GM18907 (cell line): ENCODE data around the gene YEATS4.

Experiments used
- ATAC-seq: cut with Tn5 transposase; IDR thresholded peaks from one replicate; pipeline ENCODE4 v1.9.1; 2021; ENCODE audit warnings: mild to moderate bottlenecking, moderate library complexity; ENCODE audit not compliant: unreplicated experiment

The YEATS4 gene

GRCh38 chr12:69341328-69341727 lies 18.2 kb upstream of the YEATS4 start:
- no peak for ATAC-seq

GRCh38 chr12:69342421-69342820 lies 17.1 kb upstream of the YEATS4 start:
- ATAC-seq: no peak

- no peak for ATAC-seq
Observed at GRCh38 chr12:69343357-69343756, 16.2 kb upstream of the YEATS4 start.

GRCh38 chr12:69343885-69344612 lies 15.5 kb upstream of the YEATS4 start:
- ATAC-seq: no peak

- ATAC-seq: no peak
Observed at GRCh38 chr12:69345077-69345476, 14.5 kb upstream of the YEATS4 start.

GRCh38 chr12:69345742-69346141 lies 13.8 kb upstream of the YEATS4 start:
- ATAC-seq: no peak

GRCh38 chr12:69348162-69348938 lies 11.2 kb upstream of the YEATS4 start, which contains the start of gene LYZ:
LYZ (plus strand) TSS chr12:69348381; CDS start chr12:69348409, 28 bp downstream.
- no peak for ATAC-seq

- no peak for ATAC-seq
Observed at GRCh38 chr12:69350002-69350626, 9.4 kb upstream of the YEATS4 start.

GRCh38 chr12:69350777-69351176 lies 8.8 kb upstream of the YEATS4 start:
- ATAC-seq: no peak

- no peak for ATAC-seq
Observed at GRCh38 chr12:69351462-69352236, 7.9 kb upstream of the YEATS4 start.

GRCh38 chr12:69352904-69353303 lies 6.6 kb upstream of the YEATS4 start:
- no peak for ATAC-seq

GRCh38 chr12:69354172-69354555 lies 5.4 kb upstream of the YEATS4 start:
- no peak for ATAC-seq

- ATAC-seq: no peak
Observed at GRCh38 chr12:69354556-69355187, 4.9 kb upstream of the YEATS4 start.

GRCh38 chr12:69355363-69356028 lies 4.0 kb upstream of the YEATS4 start:
- ATAC-seq: no peak

GRCh38 chr12:69360348-69360672 lies 767 bp downstream of the YEATS4 start:
- ATAC-seq: no peak

- no peak for ATAC-seq
Observed at GRCh38 chr12:69366796-69367195, 7.3 kb downstream of the YEATS4 start.

GRCh38 chr12:69368171-69368570 lies 8.6 kb downstream of the YEATS4 start:
- no peak for ATAC-seq

- no peak for ATAC-seq
Observed at GRCh38 chr12:69383074-69383473, 23.5 kb downstream of the YEATS4 start.

GRCh38 chr12:69385038-69385437 lies 25.5 kb downstream of the YEATS4 start:
- no peak for ATAC-seq

- no peak for ATAC-seq
Observed at GRCh38 chr12:69386921-69387320, 27.4 kb downstream of the YEATS4 start.
